Measurements from ENCODE around the gene MAP3K12.

The MAP3K12 gene

DNA sequence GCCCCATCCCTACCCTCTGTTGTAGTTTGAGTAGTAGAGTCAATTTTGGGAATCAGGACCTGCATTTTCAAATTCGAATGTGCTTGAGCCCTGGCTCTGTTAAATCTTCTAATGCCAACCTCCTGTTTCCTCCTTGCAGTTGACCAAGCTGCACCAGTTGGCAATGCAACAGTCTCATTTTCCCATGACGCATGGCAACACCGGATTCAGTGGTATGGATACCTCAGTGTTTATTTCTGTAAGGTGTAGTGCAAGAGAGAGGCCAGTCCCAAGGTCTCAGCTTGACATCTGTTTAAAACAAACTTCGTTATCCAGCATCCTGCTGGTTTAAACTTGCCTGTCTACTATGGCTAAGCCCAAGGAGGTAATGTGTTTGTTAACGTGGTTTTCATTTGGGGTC, 32.2 kb downstream of the MAP3K12 start:
- no peaks in the 10 kb centered on the region for H3K27me3 ChIP-seq (ENCODE audit: control insufficient read depth, low read length)
- no peak for TF ChIP-seq EZH2phosphoT487 (IDR thresholded peaks at IDR 0.05; ENCODE audit: borderline replicate concordance, low read length)
- TF ChIP-seq, protein P1, sequence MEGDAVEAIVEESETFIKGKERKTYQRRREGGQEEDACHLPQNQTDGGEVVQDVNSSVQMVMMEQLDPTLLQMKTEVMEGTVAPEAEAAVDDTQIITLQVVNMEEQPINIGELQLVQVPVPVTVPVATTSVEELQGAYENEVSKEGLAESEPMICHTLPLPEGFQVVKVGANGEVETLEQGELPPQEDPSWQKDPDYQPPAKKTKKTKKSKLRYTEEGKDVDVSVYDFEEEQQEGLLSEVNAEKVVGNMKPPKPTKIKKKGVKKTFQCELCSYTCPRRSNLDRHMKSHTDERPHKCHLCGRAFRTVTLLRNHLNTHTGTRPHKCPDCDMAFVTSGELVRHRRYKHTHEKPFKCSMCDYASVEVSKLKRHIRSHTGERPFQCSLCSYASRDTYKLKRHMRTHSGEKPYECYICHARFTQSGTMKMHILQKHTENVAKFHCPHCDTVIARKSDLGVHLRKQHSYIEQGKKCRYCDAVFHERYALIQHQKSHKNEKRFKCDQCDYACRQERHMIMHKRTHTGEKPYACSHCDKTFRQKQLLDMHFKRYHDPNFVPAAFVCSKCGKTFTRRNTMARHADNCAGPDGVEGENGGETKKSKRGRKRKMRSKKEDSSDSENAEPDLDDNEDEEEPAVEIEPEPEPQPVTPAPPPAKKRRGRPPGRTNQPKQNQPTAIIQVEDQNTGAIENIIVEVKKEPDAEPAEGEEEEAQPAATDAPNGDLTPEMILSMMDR (IDR thresholded peaks at IDR 0.05; ENCODE audit: low read depth, low read length, poor library complexity, severe bottlenecking): no peak
- no peak overlapping the region for H3K4me3 ChIP-seq (ENCODE audit: low read length)
- H3K27ac ChIP-seq (ENCODE audit: low read depth, low read length): no peak overlapping the region
- no peak overlapping the region for H3K4me2 ChIP-seq (ENCODE audit: low read length)
- peaks cover 7% of the 10 kb centered on the region; the same call in 1 of the 2 replicates for H4K20me1 ChIP-seq (ENCODE audit: control insufficient read depth, insufficient read depth, low read depth, low read length)
- H3F3A ChIP-seq (ENCODE audit: control insufficient read depth, insufficient read depth): peaks cover 19% of the 10 kb centered on the region; the same call in 1 of the 2 replicates
- H3K4me1 ChIP-seq (ENCODE audit: control insufficient read depth, low read length): no peaks in the 10 kb centered on the region
- H3K79me2 ChIP-seq (ENCODE audit: control insufficient read depth, low read length): peaks cover 82% of the 10 kb centered on the region
- peaks cover 98% of the 10 kb centered on the region for H3K36me3 ChIP-seq (ENCODE audit: control insufficient read depth, low read length)
- H3K9me2 ChIP-seq (replicated peaks; ENCODE audit: control insufficient read depth, low read length): no peaks in the 10 kb centered on the region
- H3K9me3 ChIP-seq (ENCODE audit: control insufficient read depth, insufficient read depth, low read length): no peaks in the 10 kb centered on the region

DNA sequence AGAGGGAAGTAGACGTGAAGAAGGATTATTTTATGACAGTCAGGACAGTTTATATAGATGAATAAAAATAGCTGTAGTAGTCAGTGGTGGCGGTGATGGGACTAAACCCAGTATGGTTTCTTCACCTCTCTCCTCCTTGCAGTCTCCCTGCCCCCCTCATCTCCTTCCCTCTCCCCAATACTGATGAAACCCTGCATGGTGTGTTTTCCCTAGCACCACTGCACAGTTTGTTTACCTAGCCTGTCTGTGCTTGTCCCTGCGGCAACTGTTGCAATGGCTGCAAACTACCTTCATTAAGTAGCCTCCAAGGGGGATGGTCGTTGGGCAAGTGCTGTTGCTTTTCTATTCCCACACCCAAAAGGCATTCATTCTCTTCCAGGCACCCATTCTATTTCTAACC, 32.6 kb downstream of the MAP3K12 start:
- no peaks in the 10 kb centered on the region for H3K4me1 ChIP-seq (ENCODE audit: control insufficient read depth, low read length)
- peaks cover 82% of the 10 kb centered on the region for H3K79me2 ChIP-seq (ENCODE audit: control insufficient read depth, low read length)
- H3F3A ChIP-seq (ENCODE audit: control insufficient read depth, insufficient read depth): peaks cover 20% of the 10 kb centered on the region; the same call in 1 of the 2 replicates
- no peak overlapping the region for H3K4me2 ChIP-seq (ENCODE audit: low read length)
- no peak overlapping the region for H3K4me3 ChIP-seq (ENCODE audit: low read length)
- H3K36me3 ChIP-seq (ENCODE audit: control insufficient read depth, low read length): peaks cover 98% of the 10 kb centered on the region
- no peaks in the 10 kb centered on the region for H3K27me3 ChIP-seq (ENCODE audit: control insufficient read depth, low read length)
- H3K9me2 ChIP-seq (replicated peaks; ENCODE audit: control insufficient read depth, low read length): no peaks in the 10 kb centered on the region
- peaks cover 5% of the 10 kb centered on the region; the same call in 1 of the 2 replicates for H4K20me1 ChIP-seq (ENCODE audit: control insufficient read depth, insufficient read depth, low read depth, low read length)
- no peak for TF ChIP-seq EZH2phosphoT487 (IDR thresholded peaks at IDR 0.05; ENCODE audit: borderline replicate concordance, low read length)
- TF ChIP-seq, protein P1 (IDR thresholded peaks at IDR 0.05; ENCODE audit: low read depth, low read length, poor library complexity, severe bottlenecking): no peak
- no peaks in the 10 kb centered on the region for H3K9me3 ChIP-seq (ENCODE audit: control insufficient read depth, insufficient read depth, low read length)
- H3K27ac ChIP-seq (ENCODE audit: low read depth, low read length): no peak overlapping the region

DNA sequence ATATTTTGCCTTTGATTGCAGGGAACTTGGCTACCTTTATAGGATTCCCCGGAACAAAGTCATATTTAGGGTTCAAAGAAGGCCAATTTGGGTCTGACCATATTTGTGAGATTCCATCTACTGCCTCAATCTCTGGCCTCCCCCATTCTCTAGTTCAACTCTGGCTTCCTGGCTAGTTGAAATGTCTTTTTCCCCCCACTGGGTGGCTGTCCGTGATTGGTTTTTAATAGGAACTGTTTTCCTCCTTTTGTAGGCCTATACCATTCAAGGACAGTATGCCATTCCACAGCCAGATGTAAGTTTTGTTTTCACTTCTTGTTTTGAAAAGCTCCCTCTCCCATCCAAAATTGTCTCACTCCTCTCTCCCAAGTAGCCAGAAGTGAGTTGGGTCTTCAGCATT, 33.6 kb downstream of the MAP3K12 start:
- Histone ChIP-seq H3K4me2 (ENCODE audit: low read length) (no peak overlapping the region), H3K4me1 (ENCODE audit: control insufficient read depth, low read length) (no peaks in the 10 kb centered on the region), H4K20me1 (ENCODE audit: control insufficient read depth, insufficient read depth, low read depth, low read length) (peaks cover 10% of the 10 kb centered on the region; the same call in 1 of the 2 replicates), H3K9me2 (replicated peaks; ENCODE audit: control insufficient read depth, low read length) (no peaks in the 10 kb centered on the region), H3K36me3 (ENCODE audit: control insufficient read depth, low read length) (peaks cover 99% of the 10 kb centered on the region), H3K79me2 (ENCODE audit: control insufficient read depth, low read length) (peaks cover 86% of the 10 kb centered on the region), H3K27me3 (ENCODE audit: control insufficient read depth, low read length) (no peaks in the 10 kb centered on the region), H3K9me3 (ENCODE audit: control insufficient read depth, insufficient read depth, low read length) (no peaks in the 10 kb centered on the region), H3F3A (ENCODE audit: control insufficient read depth, insufficient read depth) (peaks cover 20% of the 10 kb centered on the region; the same call in 1 of the 2 replicates), H3K4me3 (ENCODE audit: low read length) (no peak overlapping the region), H3K27ac (ENCODE audit: low read depth, low read length) (no peak overlapping the region)
- TF ChIP-seq, protein P1 (IDR thresholded peaks at IDR 0.05; ENCODE audit: low read depth, low read length, poor library complexity, severe bottlenecking): no peak
- no peak for TF ChIP-seq EZH2phosphoT487 (IDR thresholded peaks at IDR 0.05; ENCODE audit: borderline replicate concordance, low read length)
